ENCODE measurements around the gene CST6.

DNA sequence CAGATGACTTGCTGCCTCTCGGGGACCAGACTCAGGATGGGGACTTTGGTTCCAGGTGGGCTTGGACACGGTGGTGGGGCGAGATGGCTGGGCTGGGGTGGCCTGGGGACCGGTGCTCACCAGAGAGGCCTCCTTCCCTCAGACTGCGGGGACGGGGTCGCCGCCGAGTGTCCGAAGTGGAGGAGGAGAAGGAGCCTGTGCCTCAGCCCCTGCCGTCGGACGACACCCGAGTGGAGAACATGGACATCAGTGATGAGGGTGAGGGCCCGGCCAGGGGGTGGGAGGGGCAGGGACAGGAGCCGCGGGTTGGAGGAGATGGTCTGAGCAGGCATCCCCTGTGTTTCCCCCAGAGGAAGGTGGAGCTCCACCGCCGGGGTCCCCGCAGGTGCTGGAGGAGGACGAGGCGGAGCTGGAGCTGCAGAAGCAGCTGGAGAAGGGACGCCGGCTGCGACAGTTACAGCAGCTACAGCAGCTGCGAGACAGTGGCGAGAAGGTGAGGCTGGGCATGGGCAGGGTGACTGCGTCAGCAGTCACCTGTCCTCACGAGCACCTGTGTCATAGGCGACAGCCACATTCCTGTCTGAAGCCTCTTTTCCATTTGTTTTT, 44.4 kb upstream of the CST6 start:
- no peak for TF ChIP-seq EZH2 (IDR thresholded peaks at IDR 0.05; ENCODE audit: borderline replicate concordance)
- TF ChIP-seq, protein P1, sequence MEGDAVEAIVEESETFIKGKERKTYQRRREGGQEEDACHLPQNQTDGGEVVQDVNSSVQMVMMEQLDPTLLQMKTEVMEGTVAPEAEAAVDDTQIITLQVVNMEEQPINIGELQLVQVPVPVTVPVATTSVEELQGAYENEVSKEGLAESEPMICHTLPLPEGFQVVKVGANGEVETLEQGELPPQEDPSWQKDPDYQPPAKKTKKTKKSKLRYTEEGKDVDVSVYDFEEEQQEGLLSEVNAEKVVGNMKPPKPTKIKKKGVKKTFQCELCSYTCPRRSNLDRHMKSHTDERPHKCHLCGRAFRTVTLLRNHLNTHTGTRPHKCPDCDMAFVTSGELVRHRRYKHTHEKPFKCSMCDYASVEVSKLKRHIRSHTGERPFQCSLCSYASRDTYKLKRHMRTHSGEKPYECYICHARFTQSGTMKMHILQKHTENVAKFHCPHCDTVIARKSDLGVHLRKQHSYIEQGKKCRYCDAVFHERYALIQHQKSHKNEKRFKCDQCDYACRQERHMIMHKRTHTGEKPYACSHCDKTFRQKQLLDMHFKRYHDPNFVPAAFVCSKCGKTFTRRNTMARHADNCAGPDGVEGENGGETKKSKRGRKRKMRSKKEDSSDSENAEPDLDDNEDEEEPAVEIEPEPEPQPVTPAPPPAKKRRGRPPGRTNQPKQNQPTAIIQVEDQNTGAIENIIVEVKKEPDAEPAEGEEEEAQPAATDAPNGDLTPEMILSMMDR (IDR thresholded peaks at IDR 0.05; ENCODE audit: poor library complexity): no peak
